ENCODE data around the gene DBNDD1. TPM values are rescaled to one million over a fixed set of nuclear protein-coding genes. Genes with fewer than 3 reads are reported as not detected.

Gene DBNDD1
- total and polyA plus RNA-seq, 2 donors (not counting 1 experiment from before 2014, with no cell fraction given) = 3.1 to 72.1 TPM

GRCh38 chr16:90031186-90031930 lies 12.1 kb upstream of the DBNDD1 start:
- Mint-ChIP-seq H3K9me3 (ENCODE audit: insufficient read depth) (no peaks in the 10 kb centered on the region), H3K27me3 (no peaks in the 10 kb centered on the region), H3K27ac (no peak overlapping the region), H3K4me3 (no peak overlapping the region), H3K4me1 (peaks cover 1% of the 10 kb centered on the region)
- ChIA-PET CTCF (interaction anchor here (1.2 kb wide), 1 partner anchor 312 kb away, joined by 3 read pairs; no protein-coding TSS in a partner anchor), POLR2A (no interaction called here)
- intact Hi-C loops (cut with micrococcal nuclease) = no loop called here
- Histone ChIP-seq H3K27me3 (replicated peaks in 1 of 4; ENCODE audit: control extremely low read depth in 1 of 4, control insufficient read depth in 3 of 4, insufficient read depth in 4 of 4, low read length in 3 of 4) (no peaks in the 10 kb centered on the region), H3K79me2 (ENCODE audit: control insufficient read depth, insufficient read depth, low read length) (no peaks in the 10 kb centered on the region), H3K9me3 (ENCODE audit: control extremely low read depth in 1 of 3, control insufficient read depth in 2 of 3, insufficient read depth in 1 of 3, low read length in 2 of 3) (no peaks in the 10 kb centered on the region), H2AFZ (ENCODE audit: insufficient read depth, low read depth, low read length, poor library complexity, severe bottlenecking) (no peak overlapping the region), H3K36me3 (replicated peaks in 1 of 2; ENCODE audit: control extremely low read depth in 1 of 2, control insufficient read depth in 1 of 2, extremely low read depth in 1 of 2, insufficient read depth in 2 of 2, low read length in 1 of 2) (peaks cover 0 to 4% of the 10 kb centered on the region in 2 experiments), H3K4me2 (replicated peaks; ENCODE audit: low read depth, low read length, poor library complexity, severe bottlenecking) (no peak overlapping the region), H3K4me3 (ENCODE audit: control extremely low read depth in 1 of 5, extremely low read depth in 1 of 5, insufficient read depth in 1 of 5, low read depth in 2 of 5, low read length in 4 of 5) (no peak overlapping the region), H3K4me1 (ENCODE audit: control insufficient read depth in 2 of 2, insufficient read depth in 2 of 2, low read length in 2 of 2) (peaks cover under 1 to 1% of the 10 kb centered on the region in 2 donors), H3K27ac (ENCODE audit: low read length in 2 of 2) (no peak overlapping the region), H3K9ac (ENCODE audit: low read length) (no peak overlapping the region), H4K20me1 (ENCODE audit: control insufficient read depth, insufficient read depth, low read length, poor library complexity, severe bottlenecking) (no peaks in the 10 kb centered on the region)
- 96% methylated on average over 19 of the region's 19 CpGs for WGBS (ENCODE audit: insufficient coverage)
- no peak for TF ChIP-seq EZH2 (IDR thresholded peaks at IDR 0.05; ENCODE audit: borderline replicate concordance, insufficient read depth, low read depth, low read length, poor library complexity, severe bottlenecking)
- TF ChIP-seq, protein P1, sequence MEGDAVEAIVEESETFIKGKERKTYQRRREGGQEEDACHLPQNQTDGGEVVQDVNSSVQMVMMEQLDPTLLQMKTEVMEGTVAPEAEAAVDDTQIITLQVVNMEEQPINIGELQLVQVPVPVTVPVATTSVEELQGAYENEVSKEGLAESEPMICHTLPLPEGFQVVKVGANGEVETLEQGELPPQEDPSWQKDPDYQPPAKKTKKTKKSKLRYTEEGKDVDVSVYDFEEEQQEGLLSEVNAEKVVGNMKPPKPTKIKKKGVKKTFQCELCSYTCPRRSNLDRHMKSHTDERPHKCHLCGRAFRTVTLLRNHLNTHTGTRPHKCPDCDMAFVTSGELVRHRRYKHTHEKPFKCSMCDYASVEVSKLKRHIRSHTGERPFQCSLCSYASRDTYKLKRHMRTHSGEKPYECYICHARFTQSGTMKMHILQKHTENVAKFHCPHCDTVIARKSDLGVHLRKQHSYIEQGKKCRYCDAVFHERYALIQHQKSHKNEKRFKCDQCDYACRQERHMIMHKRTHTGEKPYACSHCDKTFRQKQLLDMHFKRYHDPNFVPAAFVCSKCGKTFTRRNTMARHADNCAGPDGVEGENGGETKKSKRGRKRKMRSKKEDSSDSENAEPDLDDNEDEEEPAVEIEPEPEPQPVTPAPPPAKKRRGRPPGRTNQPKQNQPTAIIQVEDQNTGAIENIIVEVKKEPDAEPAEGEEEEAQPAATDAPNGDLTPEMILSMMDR (IDR thresholded peaks at IDR 0.05) = no peak
- DNase-seq (no peak), ATAC-seq (ENCODE audit: low read depth) (no peak)

DNA sequence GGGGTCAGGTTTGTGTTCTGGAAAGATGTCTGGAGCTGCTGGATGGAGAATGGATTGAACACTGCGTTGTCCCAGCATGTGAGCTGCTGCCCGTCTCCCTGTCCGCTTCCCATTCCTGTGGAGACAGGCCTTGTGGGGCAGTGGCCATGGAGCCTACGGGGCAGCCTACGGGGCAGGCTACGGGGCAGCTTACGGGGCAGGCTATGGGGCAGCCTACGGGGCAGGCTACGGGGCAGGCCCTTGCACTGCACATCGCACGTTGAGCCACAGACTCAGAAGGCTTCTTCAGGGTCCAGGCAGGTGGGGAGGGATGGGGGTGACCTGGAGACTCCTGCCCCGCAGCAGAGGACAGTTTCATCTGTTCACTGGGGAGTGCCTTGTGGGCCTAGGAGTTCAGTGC lies 9.7 kb upstream of the DBNDD1 start:
- H3K9ac ChIP-seq (ENCODE audit: low read length) = no peak overlapping the region

More for the DNA sequence above, 9.7 kb upstream of the DBNDD1 start:
- Mint-ChIP-seq H3K4me3 (no peak overlapping the region), H3K27ac (no peak overlapping the region), H3K27me3 (no peaks in the 10 kb centered on the region), H3K9me3 (ENCODE audit: insufficient read depth) (no peaks in the 10 kb centered on the region), H3K4me1 (peaks cover 6% of the 10 kb centered on the region)
- no peaks in the 10 kb centered on the region for H3K9me3 ChIP-seq (ENCODE audit: control extremely low read depth in 1 of 3, control insufficient read depth in 2 of 3, insufficient read depth in 1 of 3, low read length in 2 of 3)
- DNase-seq (no peak), ATAC-seq (ENCODE audit: low read depth) (no peak)
- H3K4me2 ChIP-seq (replicated peaks; ENCODE audit: low read depth, low read length, poor library complexity, severe bottlenecking) = no peak overlapping the region
- H3K27ac ChIP-seq (ENCODE audit: low read length in 2 of 2) = no peak overlapping the region
- intact Hi-C loops (cut with micrococcal nuclease) = no loop called here
- H3K27me3 ChIP-seq (replicated peaks in 1 of 4; ENCODE audit: control extremely low read depth in 1 of 4, control insufficient read depth in 3 of 4, insufficient read depth in 4 of 4, low read length in 3 of 4) = no peaks in the 10 kb centered on the region
- POLR2A ChIA-PET = no interaction called here
- TF ChIP-seq, protein P1 (IDR thresholded peaks at IDR 0.05) = no peak
- no peak for TF ChIP-seq EZH2 (IDR thresholded peaks at IDR 0.05; ENCODE audit: borderline replicate concordance, insufficient read depth, low read depth, low read length, poor library complexity, severe bottlenecking)
- H3K4me1 ChIP-seq (ENCODE audit: control insufficient read depth in 2 of 2, insufficient read depth in 2 of 2, low read length in 2 of 2) = peaks cover 6 to 8% of the 10 kb centered on the region in 2 donors
- H3K36me3 ChIP-seq (replicated peaks in 1 of 2; ENCODE audit: control extremely low read depth in 1 of 2, control insufficient read depth in 1 of 2, extremely low read depth in 1 of 2, insufficient read depth in 2 of 2, low read length in 1 of 2) = peaks cover 0 to 3% of the 10 kb centered on the region in 2 experiments
- H4K20me1 ChIP-seq (ENCODE audit: control insufficient read depth, insufficient read depth, low read length, poor library complexity, severe bottlenecking) = no peaks in the 10 kb centered on the region
- no peaks in the 10 kb centered on the region for H3K79me2 ChIP-seq (ENCODE audit: control insufficient read depth, insufficient read depth, low read length)
- H3K4me3 ChIP-seq (ENCODE audit: control extremely low read depth in 1 of 5, extremely low read depth in 1 of 5, insufficient read depth in 1 of 5, low read depth in 2 of 5, low read length in 4 of 5) = no peak overlapping the region
- H2AFZ ChIP-seq (ENCODE audit: insufficient read depth, low read depth, low read length, poor library complexity, severe bottlenecking) = no peak overlapping the region
- WGBS (ENCODE audit: insufficient coverage) = 98% methylated on average over 12 of the region's 12 CpGs
- CTCF ChIA-PET = interaction anchor here (0.9 kb wide), 1 partner anchor 9 kb away, joined by 5 read pairs; no protein-coding TSS in a partner anchor
